H9 (cell line): ENCODE results near the gene LYRM7. TPM values are rescaled to one million over a fixed set of nuclear protein-coding genes. Genes with fewer than 3 reads are reported as not detected.
A peak's percentile ranks its signal among the peaks of the same experiment; 100 is the strongest.

Source experiments
- DNase-seq: peaks from one replicate; pipeline ENCODE4 v3.0.0-alpha.2; 2017
- H2AFZ ChIP-seq: one replicate; pipeline ENCODE4 v1.6.1; 2013; ENCODE audit warnings: mild to moderate bottlenecking, low read length, control low read depth, moderate library complexity
- H2AK5ac ChIP-seq: 2 replicates; pipeline ENCODE4 v1.6.1; 2013; ENCODE audit warnings: low read length, control low read depth, mixed read lengths; ENCODE audit not compliant: insufficient read length
- H2BK120ac ChIP-seq: one replicate; pipeline ENCODE4 v1.6.1; 2013; ENCODE audit warnings: low read depth, mild to moderate bottlenecking, low read length, control low read depth, inconsistent platforms; ENCODE audit not compliant: poor library complexity, severe bottlenecking
- H2BK12ac ChIP-seq: 2 replicates; pipeline ENCODE4 v1.6.1; 2013; ENCODE audit warnings: low read length, control low read depth, mixed read lengths, low read depth; ENCODE audit not compliant: insufficient read length
- H2BK15ac ChIP-seq: 2 replicates; pipeline ENCODE4 v1.6.1; 2013; ENCODE audit warnings: low read depth, low read length, control low read depth
- H2BK20ac ChIP-seq: one replicate; pipeline ENCODE4 v1.6.1; 2013; ENCODE audit warnings: low read depth, mild to moderate bottlenecking, low read length, control low read depth, inconsistent platforms; ENCODE audit not compliant: poor library complexity, severe bottlenecking
- H2BK5ac ChIP-seq: 2 replicates; pipeline ENCODE4 v1.6.1; 2013; ENCODE audit warnings: low read length, control low read depth, mixed read lengths; ENCODE audit not compliant: insufficient read length
- H3K14ac ChIP-seq: 2 replicates; pipeline ENCODE4 v1.6.1; 2013; ENCODE audit warnings: low read length, control low read depth; ENCODE audit not compliant: insufficient read depth
- H3K18ac ChIP-seq: 2 replicates; pipeline ENCODE4 v1.6.1; 2013; ENCODE audit warnings: low read depth, mild to moderate bottlenecking, mixed read lengths, low read length, control low read depth; ENCODE audit not compliant: insufficient read length
- H3K23ac ChIP-seq: 2 replicates; pipeline ENCODE4 v1.6.1; 2013; ENCODE audit warnings: low read length, control low read depth, mixed read lengths, low read depth; ENCODE audit not compliant: insufficient read length
- H3K23me2 ChIP-seq: 2 replicates; pipeline ENCODE4 v1.6.1; 2013; ENCODE audit warnings: low read depth, mild to moderate bottlenecking, mixed read lengths, low read length, control low read depth; ENCODE audit not compliant: insufficient read length, poor library complexity, severe bottlenecking
- H3K27ac ChIP-seq: 2 replicates; pipeline ENCODE4 v1.5.1; 2013; ENCODE audit warnings: low read length, control low read depth, mixed read lengths, low read depth; ENCODE audit not compliant: insufficient read length
- H3K27me3 ChIP-seq: 2 replicates; pipeline ENCODE4 v1.6.1; 2013; ENCODE audit warnings: low read length, control low read depth, inconsistent platforms; ENCODE audit not compliant: insufficient read depth
- H3K4ac ChIP-seq: 2 replicates; pipeline ENCODE4 v1.6.1; 2013; ENCODE audit warnings: low read depth, mild to moderate bottlenecking, control low read depth, inconsistent platforms, low read length, moderate library complexity
- H3K4me1 ChIP-seq: 2 replicates; pipeline ENCODE4 v1.6.1; 2013; ENCODE audit warnings: low read length, control low read depth, inconsistent platforms; ENCODE audit not compliant: insufficient read depth
- H3K4me2 ChIP-seq: 2 replicates; pipeline ENCODE4 v1.6.1; 2013; ENCODE audit warnings: low read length, control low read depth, mixed read lengths; ENCODE audit not compliant: insufficient read length, insufficient read depth
- H3K56ac ChIP-seq: 2 replicates; pipeline ENCODE4 v1.6.1; 2013; ENCODE audit warnings: low read depth, mild to moderate bottlenecking, mixed read lengths, low read length, control low read depth; ENCODE audit not compliant: insufficient read length
- H3K79me1 ChIP-seq: 2 replicates; pipeline ENCODE4 v1.6.1; 2013; ENCODE audit warnings: low read depth, mild to moderate bottlenecking, moderate library complexity, low read length, control low read depth, inconsistent platforms; ENCODE audit not compliant: insufficient read depth, poor library complexity, severe bottlenecking
- H3K79me2 ChIP-seq: 2 replicates; pipeline ENCODE4 v1.6.1; 2013; ENCODE audit warnings: low read length, control low read depth, inconsistent platforms; ENCODE audit not compliant: insufficient read depth
- H3K9ac ChIP-seq: 2 replicates; pipeline ENCODE4 v1.6.1; 2013; ENCODE audit warnings: low read length, control low read depth, mixed read lengths; ENCODE audit not compliant: insufficient read length; ENCODE audit errors: extremely low read depth
- H3K9me3 ChIP-seq: one replicate; pipeline ENCODE4 v1.6.1; 2013; ENCODE audit warnings: low read depth, low read length, inconsistent platforms; ENCODE audit not compliant: control insufficient read depth
- H3T11ph ChIP-seq: one replicate; pipeline ENCODE4 v1.6.1; 2013; ENCODE audit warnings: mild to moderate bottlenecking, low read length, control low read depth, inconsistent platforms
- H4K20me1 ChIP-seq: one replicate; pipeline ENCODE4 v1.6.1; 2013; ENCODE audit not compliant: control insufficient read depth, insufficient read length, insufficient read depth
- H4K5ac ChIP-seq: 2 replicates; pipeline ENCODE4 v1.6.1; 2013; ENCODE audit warnings: low read depth, mild to moderate bottlenecking, mixed read lengths, low read length, control low read depth; ENCODE audit not compliant: insufficient read length
- H4K8ac ChIP-seq: replicated peaks from 2 replicates; pipeline ENCODE4 v1.6.1; 2013; ENCODE audit warnings: low read length, control low read depth, mixed read lengths, low read depth; ENCODE audit not compliant: insufficient read length
- H4K91ac ChIP-seq: 2 replicates; pipeline ENCODE4 v1.6.1; 2013; ENCODE audit warnings: low read depth, mild to moderate bottlenecking, moderate library complexity, mixed read lengths, low read length, control low read depth; ENCODE audit not compliant: insufficient read length
- H3K27ac Mint-ChIP-seq, 3 experiments: 2 replicates in 2 of 3; 3 replicates in 1 of 3; pipeline ENCODE4 v1.8.0; 2020 to 2021; ENCODE audit warnings: mixed read lengths in 3 of 3, mild to moderate bottlenecking in 1 of 3, moderate library complexity in 1 of 3
- H3K27me3 Mint-ChIP-seq: 2 replicates; pipeline ENCODE4 v1.8.0; 2021; ENCODE audit warnings: low read depth, mild to moderate bottlenecking, moderate library complexity, mixed read lengths
- H3K36me3 Mint-ChIP-seq, 3 experiments: 2 replicates in 2 of 3; 3 replicates in 1 of 3; pipeline ENCODE4 v1.8.0; 2020 to 2021; ENCODE audit warnings: low read depth in 3 of 3, mixed read lengths in 3 of 3; ENCODE audit not compliant: insufficient read depth in 1 of 3
- H3K4me1 Mint-ChIP-seq, 2 experiments: 2 replicates each; pipeline ENCODE4 v1.8.0; 2020; ENCODE audit warnings: mixed read lengths in 2 of 2
- H3K4me3 Mint-ChIP-seq, 2 experiments: 2 replicates in 1 of 2; 3 replicates in 1 of 2; pipeline ENCODE4 v1.8.0; 2020 to 2021; ENCODE audit warnings: mild to moderate bottlenecking in 2 of 2, mixed read lengths in 2 of 2, moderate library complexity in 1 of 2
- H3K9me3 Mint-ChIP-seq, 2 experiments: 2 replicates in 1 of 2; 3 replicates in 1 of 2; pipeline ENCODE4 v1.8.0; 2020; ENCODE audit warnings: mild to moderate bottlenecking in 2 of 2, mixed read lengths in 2 of 2, moderate library complexity in 1 of 2
- CTCF ChIP-seq: fragments of 200-600 bp; sonication (generic); conservative IDR thresholded peaks from 3 replicates; pipeline ENCODE4 v1.8.0; 2021; ENCODE audit warnings: antibody characterized with exemption, mild to moderate bottlenecking
- WGBS: extraction: QIAGEN DNeasy Blood & Tissue Kit; methylation state at CpG from one replicate; pipeline ENCODE4 v1.1.7; 2013; ENCODE audit warnings: missing lambda C conversion rate, low lambda C conversion rate, mixed read lengths; ENCODE audit not compliant: insufficient read length; ENCODE audit errors: extremely low coverage; 5-methylcytosine and 5-hydroxymethylcytosine counted together
- total RNA-seq: library from RNA; stranded (reverse); gene quantifications from 2 replicates; pipeline ENCODE4 v1.2.1, GENCODE V29; 2021

The LYRM7 gene
- total RNA-seq, 1 experiment from 2014 or later, result 7.0 TPM

GRCh38 chr5:131230406-131230805, 59.7 kb downstream of the LYRM7 start:
- H3K36me3 Mint-ChIP-seq, result no peaks in the 10 kb centered on the region
- no peak overlapping the region for H3K9ac ChIP-seq
- no peak overlapping the region for H3K56ac ChIP-seq
- no peak overlapping the region for H2AFZ ChIP-seq
- H4K20me1 ChIP-seq, result no peaks in the 10 kb centered on the region
- no peak for TF ChIP-seq CTCF
- H3K79me1 ChIP-seq, result no peaks in the 10 kb centered on the region
- H3K9me3 ChIP-seq, result no peaks in the 10 kb centered on the region
- H3K27ac Mint-ChIP-seq, result no peak overlapping the region; a peak in 2 of 7 replicates
- H3K23me2 ChIP-seq, result no peaks in the 10 kb centered on the region
- no peak overlapping the region for H3K23ac ChIP-seq
- no peaks in the 10 kb centered on the region for H3K9me3 Mint-ChIP-seq
- H3K4me3 Mint-ChIP-seq, result no peak overlapping the region
- no peak overlapping the region for H3K14ac ChIP-seq
- H3K18ac ChIP-seq, result no peak overlapping the region
- no peaks in the 10 kb centered on the region; the same call in 1 of the 2 replicates for H3K27me3 Mint-ChIP-seq
- H3K4me2 ChIP-seq, result no peak overlapping the region
- H2AK5ac ChIP-seq, result no peak overlapping the region
- H2BK20ac ChIP-seq, result no peak overlapping the region
- no peak overlapping the region for H3T11ph ChIP-seq
- peak; percentile 33 for DNase-seq
- H3K4me1 Mint-ChIP-seq, result peaks cover 6 to 8% of the 10 kb centered on the region in 2 experiments; a peak in 2 of 4 replicates
- H2BK12ac ChIP-seq, result no peak overlapping the region
- H4K8ac ChIP-seq, result no peak overlapping the region
- H3K79me2 ChIP-seq, result no peaks in the 10 kb centered on the region
- H3K27me3 ChIP-seq, result no peaks in the 10 kb centered on the region
- no peak overlapping the region for H2BK120ac ChIP-seq
- H2BK5ac ChIP-seq, result no peak overlapping the region
- no CpG with 5 or more reads among the region's 5 CpGs for WGBS
- no peak overlapping the region for H3K4ac ChIP-seq
- H3K27ac ChIP-seq, result no peak overlapping the region
- no peak overlapping the region for H2BK15ac ChIP-seq
- H3K4me1 ChIP-seq, result no peaks in the 10 kb centered on the region
- no peak overlapping the region for H4K91ac ChIP-seq
- no peak overlapping the region for H4K5ac ChIP-seq
